ENCODE results near the gene ATP5MC2.
"Not testable (repeated sequence)": the region's sequence is repeated elsewhere in the genome, so short reads cannot be mapped to it uniquely, and the experiment has no call there.

The ATP5MC2 gene

GRCh38 chr12:53694756-53695151 is 18.9 kb upstream of the ATP5MC2 start:
- no peak for DNase-seq (ENCODE audit: low read depth)

- DNase-seq (ENCODE audit: low read depth), result no peak
These were observed 12.3 kb upstream of the ATP5MC2 start for GRCh38 chr12:53688134-53688533.

GRCh38 chr12:53686436-53686835 is 10.6 kb upstream of the ATP5MC2 start:
- no peak for DNase-seq (ENCODE audit: low read depth)

- no peak for DNase-seq (ENCODE audit: low read depth)
These were observed 8.9 kb upstream of the ATP5MC2 start for GRCh38 chr12:53684654-53685220.

GRCh38 chr12:53683983-53684382 is 8.1 kb upstream of the ATP5MC2 start:
- no peak for DNase-seq (ENCODE audit: low read depth)

GRCh38 chr12:53683494-53683893 is 7.6 kb upstream of the ATP5MC2 start:
- no peak for DNase-seq (ENCODE audit: low read depth)

- DNase-seq (ENCODE audit: low read depth), result not testable (repeated sequence)
These were observed 4.2 kb upstream of the ATP5MC2 start for GRCh38 chr12:53680061-53680460.

- no peak for DNase-seq (ENCODE audit: low read depth)
These were observed 1.9 kb upstream of the ATP5MC2 start for GRCh38 chr12:53677800-53678148.

GRCh38 chr12:53677016-53677799 is 1.3 kb upstream of the ATP5MC2 start:
- DNase-seq (ENCODE audit: low read depth), result no peak

GRCh38 chr12:53676656-53677015 is 753 bp upstream of the ATP5MC2 start:
- DNase-seq (ENCODE audit: low read depth), result no peak

- no peak for DNase-seq (ENCODE audit: low read depth)
These were observed 744 bp downstream of the ATP5MC2 start for GRCh38 chr12:53674977-53675700.

GRCh38 chr12:53670971-53671370 is 4.9 kb downstream of the ATP5MC2 start:
- DNase-seq (ENCODE audit: low read depth), result no peak

GRCh38 chr12:53670308-53670707 is 5.6 kb downstream of the ATP5MC2 start:
- no peak for DNase-seq (ENCODE audit: low read depth)

GRCh38 chr12:53667080-53667479 is 8.8 kb downstream of the ATP5MC2 start:
- DNase-seq (ENCODE audit: low read depth), result no peak

- no peak for DNase-seq (ENCODE audit: low read depth)
These were observed 10.9 kb downstream of the ATP5MC2 start for GRCh38 chr12:53664936-53665335.

- no peak for DNase-seq (ENCODE audit: low read depth)
These were observed 11.7 kb downstream of the ATP5MC2 start for GRCh38 chr12:53664191-53664590.

GRCh38 chr12:53660041-53660440 is 15.8 kb downstream of the ATP5MC2 start:
- no peak for DNase-seq (ENCODE audit: low read depth)

- DNase-seq (ENCODE audit: low read depth), result no peak
These were observed 16.3 kb downstream of the ATP5MC2 start for GRCh38 chr12:53659571-53659981.

GRCh38 chr12:53659011-53659551 is 16.8 kb downstream of the ATP5MC2 start:
- no peak for DNase-seq (ENCODE audit: low read depth)

GRCh38 chr12:53657041-53657440 is 18.8 kb downstream of the ATP5MC2 start:
- no peak for DNase-seq (ENCODE audit: low read depth)

GRCh38 chr12:53653595-53653994 is 22.3 kb downstream of the ATP5MC2 start:
- no peak for DNase-seq (ENCODE audit: low read depth)

GRCh38 chr12:53652366-53652765 is 23.5 kb downstream of the ATP5MC2 start:
- no peak for DNase-seq (ENCODE audit: low read depth)

- DNase-seq (ENCODE audit: low read depth), result no peak
These were observed 24.1 kb downstream of the ATP5MC2 start for GRCh38 chr12:53651737-53652136.

All from activated gamma-delta T cell treated with anti-CD3 and anti-CD28 coated beads, Interleukin-2, amount 50 U/mL, for 16 hours (primary cell).